GM23338 (cell line): Measurements from ENCODE around the gene KCNJ16. TPM values are rescaled to one million over a fixed set of nuclear protein-coding genes. Genes with fewer than 3 reads are reported as not detected.
A peak's percentile ranks its signal among the peaks of the same experiment; 100 is the strongest.

ENCODE experiments used
- ATAC-seq: fragments of 200-7000 bp; cut with Tn5 transposase; 3 replicates; pipeline ENCODE4 v1.9.1; 2020
- DNase-seq: peaks from one replicate; pipeline ENCODE4 v3.0.0-alpha.2; 2015; ENCODE audit warnings: low spot score
- H2AFZ ChIP-seq: fragments of 200-600 bp; sonication (generic); 2 replicates; pipeline ENCODE4 v1.8.0; 2016; ENCODE audit warnings: antibody characterized with exemption, mild to moderate bottlenecking, moderate library complexity
- H3F3A ChIP-seq: fragments of 200-600 bp; sonication (generic); replicated peaks from 2 replicates; pipeline ENCODE4 v1.8.0; 2017; ENCODE audit warnings: antibody characterized with exemption, mixed run types, low read depth
- H3K27ac ChIP-seq: fragments of 200-600 bp; sonication (generic); 2 replicates; pipeline ENCODE4 v1.6.1; 2016; ENCODE audit warnings: low read depth
- H3K27me3 ChIP-seq: fragments of 200-600 bp; sonication (generic); 2 replicates; pipeline ENCODE4 v1.8.0; 2016; ENCODE audit warnings: mild to moderate bottlenecking, mixed run types, moderate library complexity; ENCODE audit not compliant: insufficient read depth
- H3K36me3 ChIP-seq: fragments of 200-600 bp; sonication (generic); 2 replicates; pipeline ENCODE4 v1.8.0; 2016; ENCODE audit warnings: mild to moderate bottlenecking; ENCODE audit not compliant: insufficient read depth
- H3K4me1 ChIP-seq: fragments of 200-600 bp; sonication (generic); 2 replicates; pipeline ENCODE4 v1.8.0; 2016; ENCODE audit warnings: mild to moderate bottlenecking, moderate library complexity; ENCODE audit not compliant: insufficient read depth
- H3K4me2 ChIP-seq: fragments of 200-600 bp; sonication (generic); 2 replicates; pipeline ENCODE4 v1.7.1; 2017; ENCODE audit warnings: mixed run types
- H3K4me3 ChIP-seq: fragments of 200-600 bp; sonication (generic); 2 replicates; pipeline ENCODE4 v1.6.1; 2016; ENCODE audit warnings: mixed run types
- H3K79me2 ChIP-seq: fragments of 200-600 bp; sonication (generic); replicated peaks from 2 replicates; pipeline ENCODE4 v1.8.0; 2017; ENCODE audit warnings: mild to moderate bottlenecking; ENCODE audit not compliant: insufficient read depth
- H3K9me2 ChIP-seq: fragments of 200-600 bp; sonication (generic); 2 replicates; pipeline ENCODE4 v1.8.0; 2017; ENCODE audit not compliant: insufficient read depth
- H4K20me1 ChIP-seq: fragments of 200-600 bp; sonication (generic); replicated peaks from 2 replicates; pipeline ENCODE4 v1.8.0; 2017; ENCODE audit warnings: mild to moderate bottlenecking; ENCODE audit not compliant: insufficient read depth
- H3K27ac Mint-ChIP-seq: 2 replicates; pipeline ENCODE4 v1.8.0; 2020; ENCODE audit warnings: inconsistent platforms, mild to moderate bottlenecking, moderate library complexity, mixed read lengths
- H3K27me3 Mint-ChIP-seq: 3 replicates; pipeline ENCODE4 v1.8.0; 2022; ENCODE audit warnings: low read depth, mild to moderate bottlenecking, moderate library complexity, mixed read lengths, inconsistent platforms; ENCODE audit not compliant: insufficient read depth, poor library complexity
- H3K36me3 Mint-ChIP-seq: 3 replicates; pipeline ENCODE4 v1.8.0; 2021; ENCODE audit warnings: low read depth, mild to moderate bottlenecking, inconsistent platforms, moderate library complexity, mixed read lengths
- H3K4me1 Mint-ChIP-seq: 3 replicates; pipeline ENCODE4 v1.8.0; 2020; ENCODE audit warnings: mild to moderate bottlenecking, inconsistent platforms, mixed read lengths
- H3K4me3 Mint-ChIP-seq: 3 replicates; pipeline ENCODE4 v1.8.0; 2021; ENCODE audit warnings: moderate library complexity, mild to moderate bottlenecking, inconsistent platforms, mixed read lengths
- H3K9me3 Mint-ChIP-seq: 3 replicates; pipeline ENCODE4 v1.8.0; 2020; ENCODE audit warnings: moderate library complexity, mild to moderate bottlenecking, inconsistent platforms, mixed read lengths
- CREB1 ChIP-seq: fragments of 250-450 bp; sonication (Bioruptor Pico); IDR thresholded peaks from 2 replicates; pipeline ENCODE4 v1.5.0; 2020; ENCODE audit warnings: low read depth, mild to moderate bottlenecking, moderate library complexity
- EZH2 ChIP-seq: fragments of 200-600 bp; sonication (generic); IDR thresholded peaks from one replicate; pipeline ENCODE4 v1.8.0; 2017; ENCODE audit warnings: antibody characterized with exemption, mild to moderate bottlenecking, low read depth; ENCODE audit not compliant: unreplicated experiment
- EZH2phosphoT487 ChIP-seq: fragments of 200-600 bp; sonication (generic); IDR thresholded peaks from one replicate; pipeline ENCODE4 v1.8.1; 2018; ENCODE audit warnings: antibody characterized with exemption; ENCODE audit not compliant: unreplicated experiment
- JUNB ChIP-seq: IDR thresholded peaks from one replicate; pipeline ENCODE4 v1.6.1; 2016; ENCODE audit warnings: antibody characterized with exemption; ENCODE audit not compliant: unreplicated experiment
- NANOG ChIP-seq: IDR thresholded peaks from 2 replicates; pipeline ENCODE4 v1.6.1; 2016; ENCODE audit warnings: antibody characterized with exemption, borderline replicate concordance
- POLR2AphosphoS5 ChIP-seq: IDR thresholded peaks from 2 replicates; pipeline ENCODE4 v1.6.1; 2016; ENCODE audit warnings: antibody characterized with exemption, low read depth
- STAT1 ChIP-seq: IDR thresholded peaks from one replicate; pipeline ENCODE4 v1.6.1; 2016; ENCODE audit warnings: antibody characterized with exemption; ENCODE audit not compliant: unreplicated experiment
- ZNF114 ChIP-seq: fragments of 250-450 bp; sonication (Bioruptor Pico); IDR thresholded peaks from 2 replicates; pipeline ENCODE4 v1.5.0; 2020; ENCODE audit warnings: mild to moderate bottlenecking, moderate library complexity
- ZNF331 ChIP-seq: fragments of 250-450 bp; sonication (Bioruptor Pico); IDR thresholded peaks from 2 replicates; pipeline ENCODE4 v1.5.0; 2020; ENCODE audit warnings: low read depth, mild to moderate bottlenecking, moderate library complexity
- polyA plus RNA-seq: library from polyadenylated mRNA; unstranded; fragments of >200 nt; fragmentation: Nextera tagmentation; extraction: Ambion mirVana; gene quantifications from 2 replicates; pipeline ENCODE4 v1.2.1, GENCODE V29; 2016
- total RNA-seq: library from RNA; depleted of rRNA; stranded (reverse); fragments of >200 nt; shearing (Covaris generic); gene quantifications from 2 replicates; pipeline ENCODE4 v1.2.3, GENCODE V29; 2014
- TF ChIP-seq, protein P1 (sequence below): fragments of 250-450 bp; sonication (Bioruptor Pico); IDR thresholded peaks from 2 replicates; pipeline ENCODE4 v1.5.0; 2020; ENCODE audit warnings: mild to moderate bottlenecking, moderate library complexity
- TF ChIP-seq, protein P2 (sequence below): IDR thresholded peaks from 2 replicates; pipeline ENCODE4 v1.6.1; 2016; ENCODE audit warnings: antibody characterized with exemption
- TF ChIP-seq, protein P3 (sequence below): IDR thresholded peaks from one replicate; pipeline ENCODE4 v1.6.1; 2018; ENCODE audit warnings: antibody characterized with exemption; ENCODE audit not compliant: unreplicated experiment
- TF ChIP-seq, protein P4 (sequence below), 2 experiments: fragments of 200-600 bp in 1 of 2; sonication (generic) in 1 of 2; conservative IDR thresholded peaks; 2 replicates each; pipeline versions ENCODE4 v1.5.1 to v1.6.1; 2016 to 2017; ENCODE audit warnings: antibody characterized with exemption in 2 of 2, low read depth in 2 of 2, mild to moderate bottlenecking in 2 of 2, moderate library complexity in 1 of 2

KCNJ16 gene
- total and polyA plus RNA-seq, 2 experiments from 2014 or later, result not detected

DNA sequence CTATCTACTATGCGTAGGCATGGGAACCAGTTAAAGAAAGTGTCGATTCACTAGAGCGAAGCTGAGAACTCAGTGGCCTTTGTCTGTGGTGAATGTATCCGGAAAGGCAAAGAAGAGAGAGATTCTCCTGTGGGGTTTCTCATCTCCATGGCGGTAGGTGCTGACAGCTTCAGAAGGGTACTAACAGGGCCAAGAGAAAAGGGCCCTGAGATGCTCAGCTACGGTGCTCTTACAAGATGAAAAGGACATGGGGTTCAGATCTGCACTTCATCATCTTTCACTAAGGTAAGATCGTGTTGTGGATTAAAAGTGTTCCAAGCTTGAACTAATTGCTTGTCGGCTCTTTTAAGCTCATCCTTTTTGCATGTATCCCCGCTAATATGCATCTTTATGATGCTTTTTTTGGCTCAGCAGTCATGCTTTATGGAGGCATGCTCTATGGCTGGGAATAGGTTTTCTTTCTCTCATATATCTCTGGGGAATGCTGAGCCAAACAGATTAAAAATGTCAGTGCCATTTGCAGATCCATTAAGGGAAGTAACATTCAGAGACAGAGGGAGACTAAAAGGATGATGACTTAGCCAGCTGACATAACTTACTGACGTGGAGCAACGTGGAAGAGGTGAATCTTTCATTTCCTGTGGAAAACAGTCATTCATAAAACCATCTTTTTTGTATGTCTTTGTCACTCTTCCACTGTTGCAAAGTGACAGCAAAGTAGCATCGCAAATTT is 29.9 kb downstream of the KCNJ16 start:
- DNase-seq (no peak), ATAC-seq (no peak)
- Histone ChIP-seq H3K27me3 (no peaks in the 10 kb centered on the region), H4K20me1 (no peaks in the 10 kb centered on the region), H3K36me3 (no peaks in the 10 kb centered on the region), H3K79me2 (no peaks in the 10 kb centered on the region), H3K4me3 (no peak overlapping the region), H3K9me2 (no peaks in the 10 kb centered on the region), H2AFZ (peak overlapping the region; percentile 49; the same call in 1 of the 2 replicates), H3K4me2 (no peak overlapping the region), H3K27ac (no peak overlapping the region), H3F3A (no peaks in the 10 kb centered on the region), H3K4me1 (no peaks in the 10 kb centered on the region)
- no peak overlapping the region for H3K27ac Mint-ChIP-seq
- no peaks in the 10 kb centered on the region for H3K36me3 Mint-ChIP-seq
- no peaks in the 10 kb centered on the region for H3K9me3 Mint-ChIP-seq
- H3K27me3 Mint-ChIP-seq, result no peaks in the 10 kb centered on the region
- TF ChIP-seq EZH2phosphoT487 (no peak), ZNF331 (CRISPR knock-in tag) (no peak), EZH2 (no peak), CREB1 (CRISPR knock-in tag) (no peak), NANOG (no peak), STAT1 (no peak), JUNB (no peak), POLR2AphosphoS5 (no peak), ZNF114 (no peak)
- TF ChIP-seq, protein P1, sequence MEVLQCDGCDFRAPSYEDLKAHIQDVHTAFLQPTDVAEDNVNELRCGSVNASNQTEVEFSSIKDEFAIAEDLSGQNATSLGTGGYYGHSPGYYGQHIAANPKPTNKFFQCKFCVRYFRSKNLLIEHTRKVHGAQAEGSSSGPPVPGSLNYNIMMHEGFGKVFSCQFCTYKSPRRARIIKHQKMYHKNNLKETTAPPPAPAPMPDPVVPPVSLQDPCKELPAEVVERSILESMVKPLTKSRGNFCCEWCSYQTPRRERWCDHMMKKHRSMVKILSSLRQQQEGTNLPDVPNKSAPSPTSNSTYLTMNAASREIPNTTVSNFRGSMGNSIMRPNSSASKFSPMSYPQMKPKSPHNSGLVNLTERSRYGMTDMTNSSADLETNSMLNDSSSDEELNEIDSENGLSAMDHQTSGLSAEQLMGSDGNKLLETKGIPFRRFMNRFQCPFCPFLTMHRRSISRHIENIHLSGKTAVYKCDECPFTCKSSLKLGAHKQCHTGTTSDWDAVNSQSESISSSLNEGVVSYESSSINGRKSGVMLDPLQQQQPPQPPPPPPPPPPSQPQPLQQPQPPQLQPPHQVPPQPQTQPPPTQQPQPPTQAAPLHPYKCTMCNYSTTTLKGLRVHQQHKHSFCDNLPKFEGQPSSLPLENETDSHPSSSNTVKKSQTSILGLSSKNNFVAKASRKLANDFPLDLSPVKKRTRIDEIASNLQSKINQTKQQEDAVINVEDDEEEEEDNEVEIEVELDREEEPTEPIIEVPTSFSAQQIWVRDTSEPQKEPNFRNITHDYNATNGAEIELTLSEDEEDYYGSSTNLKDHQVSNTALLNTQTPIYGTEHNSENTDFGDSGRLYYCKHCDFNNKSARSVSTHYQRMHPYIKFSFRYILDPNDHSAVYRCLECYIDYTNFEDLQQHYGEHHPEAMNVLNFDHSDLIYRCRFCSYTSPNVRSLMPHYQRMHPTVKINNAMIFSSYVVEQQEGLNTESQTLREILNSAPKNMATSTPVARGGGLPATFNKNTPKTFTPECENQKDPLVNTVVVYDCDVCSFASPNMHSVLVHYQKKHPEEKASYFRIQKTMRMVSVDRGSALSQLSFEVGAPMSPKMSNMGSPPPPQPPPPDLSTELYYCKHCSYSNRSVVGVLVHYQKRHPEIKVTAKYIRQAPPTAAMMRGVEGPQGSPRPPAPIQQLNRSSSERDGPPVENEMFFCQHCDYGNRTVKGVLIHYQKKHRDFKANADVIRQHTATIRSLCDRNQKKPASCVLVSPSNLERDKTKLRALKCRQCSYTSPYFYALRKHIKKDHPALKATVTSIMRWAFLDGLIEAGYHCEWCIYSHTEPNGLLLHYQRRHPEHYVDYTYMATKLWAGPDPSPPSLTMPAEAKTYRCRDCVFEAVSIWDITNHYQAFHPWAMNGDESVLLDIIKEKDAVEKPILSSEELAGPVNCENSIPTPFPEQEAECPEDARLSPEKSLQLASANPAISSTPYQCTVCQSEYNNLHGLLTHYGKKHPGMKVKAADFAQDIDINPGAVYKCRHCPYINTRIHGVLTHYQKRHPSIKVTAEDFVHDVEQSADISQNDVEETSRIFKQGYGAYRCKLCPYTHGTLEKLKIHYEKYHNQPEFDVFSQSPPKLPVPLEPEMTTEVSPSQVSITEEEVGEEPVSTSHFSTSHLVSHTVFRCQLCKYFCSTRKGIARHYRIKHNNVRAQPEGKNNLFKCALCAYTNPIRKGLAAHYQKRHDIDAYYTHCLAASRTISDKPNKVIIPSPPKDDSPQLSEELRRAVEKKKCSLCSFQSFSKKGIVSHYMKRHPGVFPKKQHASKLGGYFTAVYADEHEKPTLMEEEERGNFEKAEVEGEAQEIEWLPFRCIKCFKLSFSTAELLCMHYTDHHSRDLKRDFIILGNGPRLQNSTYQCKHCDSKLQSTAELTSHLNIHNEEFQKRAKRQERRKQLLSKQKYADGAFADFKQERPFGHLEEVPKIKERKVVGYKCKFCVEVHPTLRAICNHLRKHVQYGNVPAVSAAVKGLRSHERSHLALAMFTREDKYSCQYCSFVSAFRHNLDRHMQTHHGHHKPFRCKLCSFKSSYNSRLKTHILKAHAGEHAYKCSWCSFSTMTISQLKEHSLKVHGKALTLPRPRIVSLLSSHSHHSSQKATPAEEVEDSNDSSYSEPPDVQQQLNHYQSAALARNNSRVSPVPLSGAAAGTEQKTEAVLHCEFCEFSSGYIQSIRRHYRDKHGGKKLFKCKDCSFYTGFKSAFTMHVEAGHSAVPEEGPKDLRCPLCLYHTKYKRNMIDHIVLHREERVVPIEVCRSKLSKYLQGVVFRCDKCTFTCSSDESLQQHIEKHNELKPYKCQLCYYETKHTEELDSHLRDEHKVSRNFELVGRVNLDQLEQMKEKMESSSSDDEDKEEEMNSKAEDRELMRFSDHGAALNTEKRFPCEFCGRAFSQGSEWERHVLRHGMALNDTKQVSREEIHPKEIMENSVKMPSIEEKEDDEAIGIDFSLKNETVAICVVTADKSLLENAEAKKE (CRISPR knock-in tag), result no peak
- TF ChIP-seq, protein P2, sequence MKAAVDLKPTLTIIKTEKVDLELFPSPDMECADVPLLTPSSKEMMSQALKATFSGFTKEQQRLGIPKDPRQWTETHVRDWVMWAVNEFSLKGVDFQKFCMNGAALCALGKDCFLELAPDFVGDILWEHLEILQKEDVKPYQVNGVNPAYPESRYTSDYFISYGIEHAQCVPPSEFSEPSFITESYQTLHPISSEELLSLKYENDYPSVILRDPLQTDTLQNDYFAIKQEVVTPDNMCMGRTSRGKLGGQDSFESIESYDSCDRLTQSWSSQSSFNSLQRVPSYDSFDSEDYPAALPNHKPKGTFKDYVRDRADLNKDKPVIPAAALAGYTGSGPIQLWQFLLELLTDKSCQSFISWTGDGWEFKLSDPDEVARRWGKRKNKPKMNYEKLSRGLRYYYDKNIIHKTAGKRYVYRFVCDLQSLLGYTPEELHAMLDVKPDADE, result no peak
- TF ChIP-seq, protein P3, sequence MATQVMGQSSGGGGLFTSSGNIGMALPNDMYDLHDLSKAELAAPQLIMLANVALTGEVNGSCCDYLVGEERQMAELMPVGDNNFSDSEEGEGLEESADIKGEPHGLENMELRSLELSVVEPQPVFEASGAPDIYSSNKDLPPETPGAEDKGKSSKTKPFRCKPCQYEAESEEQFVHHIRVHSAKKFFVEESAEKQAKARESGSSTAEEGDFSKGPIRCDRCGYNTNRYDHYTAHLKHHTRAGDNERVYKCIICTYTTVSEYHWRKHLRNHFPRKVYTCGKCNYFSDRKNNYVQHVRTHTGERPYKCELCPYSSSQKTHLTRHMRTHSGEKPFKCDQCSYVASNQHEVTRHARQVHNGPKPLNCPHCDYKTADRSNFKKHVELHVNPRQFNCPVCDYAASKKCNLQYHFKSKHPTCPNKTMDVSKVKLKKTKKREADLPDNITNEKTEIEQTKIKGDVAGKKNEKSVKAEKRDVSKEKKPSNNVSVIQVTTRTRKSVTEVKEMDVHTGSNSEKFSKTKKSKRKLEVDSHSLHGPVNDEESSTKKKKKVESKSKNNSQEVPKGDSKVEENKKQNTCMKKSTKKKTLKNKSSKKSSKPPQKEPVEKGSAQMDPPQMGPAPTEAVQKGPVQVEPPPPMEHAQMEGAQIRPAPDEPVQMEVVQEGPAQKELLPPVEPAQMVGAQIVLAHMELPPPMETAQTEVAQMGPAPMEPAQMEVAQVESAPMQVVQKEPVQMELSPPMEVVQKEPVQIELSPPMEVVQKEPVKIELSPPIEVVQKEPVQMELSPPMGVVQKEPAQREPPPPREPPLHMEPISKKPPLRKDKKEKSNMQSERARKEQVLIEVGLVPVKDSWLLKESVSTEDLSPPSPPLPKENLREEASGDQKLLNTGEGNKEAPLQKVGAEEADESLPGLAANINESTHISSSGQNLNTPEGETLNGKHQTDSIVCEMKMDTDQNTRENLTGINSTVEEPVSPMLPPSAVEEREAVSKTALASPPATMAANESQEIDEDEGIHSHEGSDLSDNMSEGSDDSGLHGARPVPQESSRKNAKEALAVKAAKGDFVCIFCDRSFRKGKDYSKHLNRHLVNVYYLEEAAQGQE, result no peak
- TF ChIP-seq, protein P4, sequence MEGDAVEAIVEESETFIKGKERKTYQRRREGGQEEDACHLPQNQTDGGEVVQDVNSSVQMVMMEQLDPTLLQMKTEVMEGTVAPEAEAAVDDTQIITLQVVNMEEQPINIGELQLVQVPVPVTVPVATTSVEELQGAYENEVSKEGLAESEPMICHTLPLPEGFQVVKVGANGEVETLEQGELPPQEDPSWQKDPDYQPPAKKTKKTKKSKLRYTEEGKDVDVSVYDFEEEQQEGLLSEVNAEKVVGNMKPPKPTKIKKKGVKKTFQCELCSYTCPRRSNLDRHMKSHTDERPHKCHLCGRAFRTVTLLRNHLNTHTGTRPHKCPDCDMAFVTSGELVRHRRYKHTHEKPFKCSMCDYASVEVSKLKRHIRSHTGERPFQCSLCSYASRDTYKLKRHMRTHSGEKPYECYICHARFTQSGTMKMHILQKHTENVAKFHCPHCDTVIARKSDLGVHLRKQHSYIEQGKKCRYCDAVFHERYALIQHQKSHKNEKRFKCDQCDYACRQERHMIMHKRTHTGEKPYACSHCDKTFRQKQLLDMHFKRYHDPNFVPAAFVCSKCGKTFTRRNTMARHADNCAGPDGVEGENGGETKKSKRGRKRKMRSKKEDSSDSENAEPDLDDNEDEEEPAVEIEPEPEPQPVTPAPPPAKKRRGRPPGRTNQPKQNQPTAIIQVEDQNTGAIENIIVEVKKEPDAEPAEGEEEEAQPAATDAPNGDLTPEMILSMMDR (conservative IDR thresholded peaks at IDR 0.05; ENCODE audit: low read depth in 2 of 2), result no peak
- H3K4me3 Mint-ChIP-seq, result no peak overlapping the region
- H3K4me1 Mint-ChIP-seq, result no peaks in the 10 kb centered on the region
